Measurements from ENCODE around the gene NCKAP5. TPM values are rescaled to one million over a fixed set of nuclear protein-coding genes. Genes with fewer than 3 reads are reported as not detected.

NCKAP5 gene
- total and polyA plus RNA-seq, 2 of the 13 experiments (the other 11 are each of a cell fraction or from before 2014, with no cell fraction given) = 0.01 TPM; not detected in 1

DNA sequence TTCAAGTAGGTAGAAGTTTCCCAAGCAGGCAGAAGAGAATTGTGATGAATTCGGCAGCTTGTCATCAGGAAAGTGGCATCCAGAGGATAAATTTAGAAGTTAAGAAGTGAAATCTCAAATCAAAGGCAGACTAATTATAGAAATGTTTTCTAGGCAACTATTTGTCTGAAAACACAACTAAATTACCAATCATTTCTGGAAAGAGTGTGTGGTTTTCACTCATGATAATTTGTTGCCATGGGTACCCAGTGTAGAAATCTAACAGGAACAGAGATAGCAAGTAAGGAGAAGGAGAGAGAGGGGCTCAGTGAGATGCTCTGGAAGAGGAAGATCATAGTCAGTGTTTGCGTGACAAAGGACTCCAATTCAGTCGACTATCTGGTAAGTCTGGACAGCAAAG is 208.1 kb downstream of the NCKAP5 start:
- Histone ChIP-seq H3K4me2 (ENCODE audit: low read depth, low read length) (no peak overlapping the region), H3K36me3 (replicated peaks in 1 of 2; ENCODE audit: control insufficient read depth in 1 of 2, insufficient read depth in 2 of 2, low read length in 2 of 2) (no peaks in the 10 kb centered on the region), H4K20me1 (ENCODE audit: insufficient read depth, low read length) (no peaks in the 10 kb centered on the region), H2AFZ (ENCODE audit: low read length) (no peak overlapping the region), H3K4me3 (replicated peaks in 1 of 3; ENCODE audit: insufficient read depth in 1 of 3, low read depth in 2 of 3, low read length in 3 of 3) (no peak overlapping the region), H3K27me3 (ENCODE audit: control insufficient read depth in 1 of 2, insufficient read depth in 2 of 2, low read length in 2 of 2) (no peaks in the 10 kb centered on the region), H3K4me1 (ENCODE audit: insufficient read depth, low read length) (no peaks in the 10 kb centered on the region), H3K9me3 (ENCODE audit: low read length) (no peaks in the 10 kb centered on the region), H3K79me2 (ENCODE audit: insufficient read depth, low read length) (no peaks in the 10 kb centered on the region), H3K9ac (ENCODE audit: insufficient read depth, low read depth, low read length) (no peak overlapping the region), H3K27ac (ENCODE audit: extremely low read length, insufficient read depth, low read length) (no peak overlapping the region)
- intact Hi-C loops (cut with micrococcal nuclease; ENCODE audit: unreplicated experiment) = no loop called here
- ChIA-PET POLR2A (no interaction called here), CTCF (ENCODE audit: low intra/inter-chr PET ratio, low total read pairs) (no interaction called here)
- ATAC-seq (no peak), FAIRE-seq (no peak), DNase-seq (ENCODE audit: low spot score) (no peak)
- TF ChIP-seq MEF2D (CRISPR knock-in tag; IDR thresholded peaks at IDR 0.05) (no peak), ZNF556 (CRISPR knock-in tag; IDR thresholded peaks at IDR 0.05; ENCODE audit: borderline replicate concordance) (no peak), SAFB2 (CRISPR knock-in tag; IDR thresholded peaks at IDR 0.05; ENCODE audit: borderline replicate concordance, low read depth) (no peak), SATB2 (CRISPR knock-in tag; IDR thresholded peaks at IDR 0.05) (no peak), ZNF761 (CRISPR knock-in tag; conservative IDR thresholded peaks at IDR 0.05) (no peak), ZNF143 (CRISPR knock-in tag; IDR thresholded peaks at IDR 0.05) (no peak), GLI4 (CRISPR knock-in tag; IDR thresholded peaks at IDR 0.05; ENCODE audit: borderline replicate concordance) (no peak), ISL2 (CRISPR knock-in tag; IDR thresholded peaks at IDR 0.05) (no peak)
- TF ChIP-seq, protein P1, sequence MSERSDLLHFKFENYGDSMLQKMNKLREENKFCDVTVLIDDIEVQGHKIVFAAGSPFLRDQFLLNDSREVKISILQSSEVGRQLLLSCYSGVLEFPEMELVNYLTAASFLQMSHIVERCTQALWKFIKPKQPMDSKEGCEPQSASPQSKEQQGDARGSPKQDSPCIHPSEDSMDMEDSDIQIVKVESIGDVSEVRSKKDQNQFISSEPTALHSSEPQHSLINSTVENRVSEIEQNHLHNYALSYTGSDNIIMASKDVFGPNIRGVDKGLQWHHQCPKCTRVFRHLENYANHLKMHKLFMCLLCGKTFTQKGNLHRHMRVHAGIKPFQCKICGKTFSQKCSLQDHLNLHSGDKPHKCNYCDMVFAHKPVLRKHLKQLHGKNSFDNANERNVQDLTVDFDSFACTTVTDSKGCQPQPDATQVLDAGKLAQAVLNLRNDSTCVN (CRISPR knock-in tag; IDR thresholded peaks at IDR 0.05; ENCODE audit: borderline replicate concordance) = no peak
- TF ChIP-seq, protein P2, sequence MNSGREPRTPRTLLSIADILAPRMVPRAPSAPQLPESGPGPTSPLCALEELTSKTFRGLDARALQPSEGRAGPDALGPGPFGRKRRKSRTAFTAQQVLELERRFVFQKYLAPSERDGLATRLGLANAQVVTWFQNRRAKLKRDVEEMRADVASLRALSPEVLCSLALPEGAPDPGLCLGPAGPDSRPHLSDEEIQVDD (CRISPR knock-in tag; IDR thresholded peaks at IDR 0.05; ENCODE audit: borderline replicate concordance) = no peak
- no TSS peak for BruUV-seq (replicated peaks)
- in situ Hi-C loops (cut with HindIII; ENCODE audit: extremely low pct_ligation_motif_present, low pct_unique_long_range_greater_than_20kb) = no loop called here
- WGBS (ENCODE audit: low lambda C conversion rate) = 13% methylated on average over 3 of the region's 3 CpGs

Measured in HepG2 (cell line).